T-helper 2 cell treated with Interferon-gamma antibody and Interleukin-4, amounts not matched to agents 100 ng/mL and 5 ng/mL, for 36 hours (primary cell): Measurements from ENCODE around the gene SLC39A8. TPM values are rescaled to one million over a fixed set of nuclear protein-coding genes. Genes with fewer than 3 reads are reported as not detected.

Experiments
- intact Hi-C: fragments of 100-400 bp; cut with micrococcal nuclease; formaldehyde crosslinking; loops from one replicate; pipeline ENCODE4 v1.15.1; 2023
- total RNA-seq: library from RNA; stranded (reverse); gene quantifications from 2 replicates; pipeline ENCODE4 v1.2.3, GENCODE V29; 2022

The SLC39A8 gene
- total RNA-seq, 1 donor from 2014 or later = 96.6 TPM

DNA sequence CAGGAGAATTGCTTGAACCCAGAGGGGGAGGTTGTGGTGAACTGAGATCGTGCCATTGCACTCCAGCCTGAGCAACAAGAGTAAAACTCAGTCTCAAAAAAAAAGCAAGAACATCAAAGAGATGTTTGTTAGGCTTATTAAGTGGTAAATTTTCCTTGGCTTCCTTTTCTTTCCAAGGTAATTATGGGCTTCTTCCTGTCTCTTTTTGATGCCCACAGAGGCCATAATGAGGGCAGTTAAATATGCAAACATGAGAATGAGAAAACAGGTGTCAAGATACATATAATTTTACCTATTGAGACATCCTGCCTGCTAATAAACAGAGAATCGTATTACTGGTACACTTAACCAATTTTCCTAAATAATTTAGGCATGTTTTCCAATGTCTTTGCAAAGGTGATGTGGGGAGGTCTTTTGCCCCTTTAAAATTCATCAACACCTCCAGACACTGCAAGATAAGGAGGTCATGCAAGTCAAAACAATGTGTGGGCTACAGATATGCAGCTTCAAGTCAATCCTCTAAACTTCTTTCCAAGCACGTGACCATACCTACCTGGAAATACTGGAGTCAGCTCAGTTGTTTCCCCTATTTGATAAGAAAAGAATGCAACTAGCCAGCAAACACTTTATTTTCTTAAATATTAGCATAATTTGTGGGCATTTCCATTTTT is 2.7 kb downstream of the SLC39A8 start:
- intact Hi-C loops = loop anchor here (10.0 kb wide), 1 partner anchor 242 kb away; no protein-coding TSS in a partner anchor

DNA sequence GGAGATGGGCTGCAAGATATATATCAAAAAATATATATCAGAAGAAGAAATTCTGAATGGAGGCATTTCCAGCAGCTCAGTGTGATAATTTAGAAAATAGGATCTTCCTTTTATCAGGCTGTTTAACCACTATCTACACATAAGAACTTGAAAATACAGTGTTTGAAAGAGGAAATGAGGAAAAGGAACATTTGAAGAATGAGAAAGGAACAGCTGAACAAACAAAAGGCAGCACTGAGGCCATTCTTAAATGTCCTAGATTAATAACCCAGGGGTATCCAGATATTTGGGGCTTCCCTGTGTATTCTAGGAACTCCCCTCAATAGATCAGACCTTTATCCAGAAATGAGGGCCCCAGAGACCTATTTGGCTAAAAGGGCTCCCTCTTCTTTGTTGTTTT is 4.1 kb downstream of the SLC39A8 start:
- intact Hi-C loops = loop anchor here (10.0 kb wide), 1 partner anchor 244 kb away; no protein-coding TSS in a partner anchor

DNA sequence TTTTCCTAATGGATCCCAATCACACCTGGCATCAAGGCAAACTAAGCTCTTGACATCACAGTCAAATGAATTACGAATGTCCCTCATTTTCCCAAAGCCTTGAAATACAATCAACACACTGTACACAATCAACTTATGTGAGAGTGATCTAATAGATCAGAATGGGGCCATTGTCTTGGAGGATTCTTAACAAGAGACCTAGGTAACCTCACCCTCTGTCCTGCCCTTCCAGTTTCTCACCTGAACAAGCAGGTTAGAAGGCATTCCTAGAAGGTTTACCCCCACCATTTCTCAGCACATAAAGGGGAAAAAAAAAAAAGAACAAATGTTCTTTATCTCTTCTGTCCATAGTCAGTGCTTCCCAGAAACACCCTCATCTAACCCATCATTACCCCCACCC is 6.3 kb downstream of the SLC39A8 start:
- intact Hi-C loops = no loop called here

DNA sequence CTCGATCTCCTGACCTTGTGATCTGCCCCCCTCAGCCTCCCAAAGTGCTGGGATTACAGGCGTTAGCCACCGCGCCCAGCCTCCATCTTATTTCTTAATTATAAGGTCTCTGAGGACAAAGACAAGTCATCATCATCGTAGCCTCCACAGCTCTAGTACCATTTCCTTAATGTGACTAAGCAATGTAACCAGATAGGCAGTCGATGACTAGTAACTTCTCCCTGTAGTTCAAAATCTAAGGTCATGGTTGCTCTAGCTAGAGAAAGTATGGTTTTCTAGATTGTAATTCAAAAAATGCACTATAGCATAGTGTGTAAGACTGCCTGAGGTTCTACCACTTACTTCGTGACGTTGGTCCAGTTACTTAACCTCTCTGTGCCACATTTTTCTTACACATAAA is 6.9 kb downstream of the SLC39A8 start:
- intact Hi-C loops = no loop called here

DNA sequence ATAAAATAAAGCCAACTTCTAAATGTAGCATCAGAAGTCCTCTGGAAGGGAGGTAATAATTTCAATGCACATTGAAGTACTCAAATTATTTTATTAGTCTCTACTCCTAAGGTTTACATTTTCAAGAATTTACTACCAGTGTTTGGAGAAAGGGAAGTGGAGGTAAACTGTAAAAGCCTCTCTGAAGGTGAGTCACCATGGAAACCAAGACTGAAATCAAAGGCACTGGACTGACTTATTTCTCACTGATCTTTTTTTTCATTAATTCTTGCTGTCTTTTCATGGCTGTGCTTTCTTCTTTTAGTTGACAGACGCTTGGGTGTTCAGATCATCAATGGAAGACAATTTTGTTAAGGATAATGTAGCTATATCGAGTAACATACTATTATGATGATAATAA is 9.7 kb downstream of the SLC39A8 start:
- intact Hi-C loops = no loop called here

DNA sequence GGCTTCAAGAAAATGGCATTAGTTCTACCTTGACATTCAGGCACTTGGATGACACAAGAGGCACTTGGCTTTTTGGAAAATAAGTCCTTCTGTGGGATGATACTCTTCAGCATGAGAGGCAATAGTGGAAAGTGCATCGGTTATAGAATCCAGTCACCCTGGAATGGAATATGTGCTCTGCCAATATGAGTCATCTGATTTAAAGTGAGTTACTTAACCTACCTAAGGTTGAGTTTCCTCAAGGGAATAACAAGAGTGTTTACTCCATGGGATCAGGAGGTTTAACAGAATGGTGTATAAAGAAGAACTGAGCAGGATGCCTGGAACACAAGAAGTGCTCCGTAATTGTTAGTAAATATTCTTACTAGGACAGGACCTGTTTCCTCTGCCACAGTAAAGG is 10.7 kb downstream of the SLC39A8 start:
- intact Hi-C loops = no loop called here

DNA sequence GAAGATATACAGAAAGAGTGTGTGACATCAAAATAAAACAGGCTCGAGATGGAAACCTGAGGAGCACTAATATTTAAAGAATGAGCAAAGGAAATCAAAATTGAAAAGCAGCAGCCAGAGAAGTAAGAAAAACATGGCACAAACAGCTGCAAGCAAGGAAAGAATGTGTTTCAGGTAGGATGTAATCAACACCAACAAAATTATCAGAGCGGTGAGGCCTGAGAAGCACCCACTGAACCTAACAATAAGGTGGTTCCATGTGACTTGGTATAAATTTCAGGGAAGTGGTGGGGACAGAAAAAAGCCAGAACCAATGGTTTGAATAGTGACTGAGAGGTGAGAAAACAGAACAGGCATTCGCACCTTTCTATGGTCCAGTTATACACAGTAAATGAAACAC is 11.5 kb downstream of the SLC39A8 start:
- intact Hi-C loops = no loop called here

DNA sequence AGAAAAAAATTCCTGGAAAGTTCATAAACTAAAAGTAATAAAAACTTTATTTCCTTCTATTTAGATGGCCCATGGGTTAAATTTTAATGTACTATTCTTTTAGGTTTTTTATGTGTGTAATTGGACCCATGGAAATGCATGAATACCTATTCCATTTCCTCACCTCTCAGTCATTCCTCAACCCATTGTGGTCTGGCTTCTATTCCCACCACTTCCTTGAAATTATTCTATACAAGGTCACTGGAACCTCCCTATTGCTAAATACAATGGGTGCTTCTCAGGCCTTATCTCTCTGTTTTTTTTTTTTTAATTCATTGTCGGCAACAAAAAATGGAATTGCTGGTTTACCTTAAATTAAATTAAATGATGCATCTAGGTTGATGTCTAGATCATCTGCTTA is 17.2 kb downstream of the SLC39A8 start:
- intact Hi-C loops = no loop called here

DNA sequence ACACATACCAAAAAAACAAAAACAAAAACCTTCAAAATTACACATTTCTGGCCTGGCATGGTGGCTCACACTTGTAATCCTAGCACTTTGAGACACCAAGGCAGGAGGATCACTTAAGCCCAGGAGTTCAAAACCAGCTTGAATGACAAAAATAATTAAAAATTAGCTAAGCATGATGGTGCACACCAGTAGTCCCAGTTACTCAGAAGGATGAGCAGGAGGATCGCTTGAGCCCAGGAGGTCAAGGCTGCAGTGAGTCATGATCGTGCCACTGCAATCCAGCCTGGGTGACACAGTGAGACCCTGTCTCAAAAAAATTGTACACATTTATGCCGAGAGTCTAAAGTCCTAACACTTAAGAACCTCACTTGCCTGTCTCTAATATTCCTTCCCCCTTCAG is 18.3 kb downstream of the SLC39A8 start:
- intact Hi-C loops = no loop called here

DNA sequence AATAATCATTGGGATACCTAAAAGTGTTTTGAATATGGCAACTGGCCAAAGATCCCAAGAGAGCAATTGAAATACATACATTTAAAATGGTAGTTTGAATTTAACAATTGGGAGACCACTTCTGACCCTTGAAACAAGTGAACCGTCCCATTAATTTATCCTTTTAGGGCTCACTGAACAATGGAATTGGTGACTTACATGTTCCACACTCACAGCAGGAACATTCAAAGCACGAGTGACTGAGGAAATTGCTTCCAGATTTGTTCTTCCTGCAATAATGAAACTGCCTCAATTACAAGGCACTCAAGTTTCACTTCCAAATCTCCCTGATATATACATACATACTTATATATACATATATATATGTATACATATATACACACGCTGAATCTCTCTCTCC is 20.6 kb downstream of the SLC39A8 start:
- intact Hi-C loops = no loop called here

DNA sequence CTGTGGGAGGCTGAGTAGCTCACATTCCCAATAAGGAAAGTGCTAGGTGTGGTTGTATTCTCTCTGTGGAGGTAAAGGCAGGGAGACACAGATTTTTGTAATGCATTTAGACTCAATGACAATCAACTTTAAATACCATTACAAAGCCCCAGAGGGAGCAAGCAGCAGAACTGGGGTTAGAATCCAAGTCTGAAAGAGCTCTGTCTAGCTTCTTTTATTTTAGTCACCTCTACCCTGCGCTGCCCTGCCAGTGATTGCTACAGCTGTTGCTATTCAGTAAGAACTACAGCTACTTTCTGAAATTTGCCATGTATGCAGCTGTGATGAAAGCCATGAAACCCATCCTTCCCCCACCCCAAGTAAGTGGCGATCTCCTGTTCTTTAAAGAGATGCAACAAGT is 22.5 kb downstream of the SLC39A8 start:
- intact Hi-C loops = no loop called here

DNA sequence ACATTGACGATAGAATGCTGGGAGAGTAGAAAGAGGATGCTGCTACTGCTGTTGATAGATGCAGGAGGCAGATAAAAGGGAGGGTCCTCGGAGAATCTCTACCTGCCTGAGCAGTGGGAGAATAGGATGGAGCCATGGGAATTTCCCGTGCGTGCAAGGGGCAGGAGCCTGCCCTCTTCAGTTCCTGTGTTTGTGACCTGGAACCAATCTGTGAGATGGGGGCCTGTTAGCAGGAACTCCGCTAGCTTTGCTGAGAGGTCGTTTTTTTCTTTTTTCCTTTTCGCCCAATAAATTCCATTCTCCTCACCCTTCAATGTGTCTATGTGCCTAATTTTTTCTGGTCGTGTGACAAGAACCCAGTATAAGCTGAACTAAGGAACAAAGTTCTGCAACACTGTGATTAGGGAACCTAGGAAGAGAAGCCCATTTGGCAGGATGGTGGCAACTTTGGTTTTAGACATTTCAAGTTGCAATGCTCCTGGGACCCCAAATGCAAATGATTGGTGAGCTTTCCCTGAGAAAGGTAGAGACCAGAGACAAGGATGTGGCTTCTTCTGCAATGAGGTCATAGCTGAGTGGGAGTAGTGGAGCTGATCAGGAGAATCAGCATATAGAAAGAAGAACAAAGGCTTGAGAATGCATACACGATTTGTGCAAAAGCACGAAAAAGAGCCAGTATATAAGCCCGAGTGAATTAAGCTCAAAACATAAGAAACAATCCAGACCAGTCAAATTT is 23.9 kb downstream of the SLC39A8 start:
- intact Hi-C loops = no loop called here

DNA sequence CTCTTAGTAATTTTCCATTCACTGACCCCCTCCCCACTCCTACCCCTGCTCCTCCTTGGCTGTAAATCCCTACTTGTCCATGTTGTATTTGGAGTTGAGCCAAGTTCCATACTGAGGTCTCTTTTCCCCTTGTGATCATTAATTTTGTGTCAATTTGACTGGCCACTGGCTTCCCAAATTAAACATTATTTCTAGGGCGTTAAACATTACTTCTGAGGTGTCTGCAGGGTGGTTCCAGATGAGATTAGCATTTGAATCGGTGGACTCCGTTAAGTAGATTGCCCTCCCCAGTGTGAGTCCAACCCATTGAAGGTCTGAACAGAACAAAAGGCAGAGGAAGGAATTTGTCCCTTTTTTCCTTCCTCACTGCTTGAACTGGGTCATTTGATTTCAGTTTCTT is 25.7 kb downstream of the SLC39A8 start:
- intact Hi-C loops = no loop called here

DNA sequence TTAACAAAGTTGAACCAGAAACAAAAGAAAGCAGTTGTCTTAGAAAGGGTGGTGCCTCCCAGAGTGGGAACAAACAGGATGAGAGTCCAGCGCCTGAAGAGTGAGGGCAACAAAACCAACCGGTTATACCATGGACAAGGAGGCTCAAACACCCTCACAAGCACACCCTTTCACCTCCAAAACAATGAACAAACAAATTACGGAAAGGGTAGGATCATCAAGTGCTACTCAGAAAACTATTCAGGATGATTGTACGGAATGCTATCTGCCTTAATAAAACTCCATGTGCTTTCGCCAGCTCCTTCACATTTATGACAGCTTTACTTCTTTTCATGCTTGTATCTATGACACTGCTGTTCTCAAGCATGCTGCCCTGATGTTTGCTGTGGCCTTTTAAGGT is 26.8 kb downstream of the SLC39A8 start:
- intact Hi-C loops = no loop called here

DNA sequence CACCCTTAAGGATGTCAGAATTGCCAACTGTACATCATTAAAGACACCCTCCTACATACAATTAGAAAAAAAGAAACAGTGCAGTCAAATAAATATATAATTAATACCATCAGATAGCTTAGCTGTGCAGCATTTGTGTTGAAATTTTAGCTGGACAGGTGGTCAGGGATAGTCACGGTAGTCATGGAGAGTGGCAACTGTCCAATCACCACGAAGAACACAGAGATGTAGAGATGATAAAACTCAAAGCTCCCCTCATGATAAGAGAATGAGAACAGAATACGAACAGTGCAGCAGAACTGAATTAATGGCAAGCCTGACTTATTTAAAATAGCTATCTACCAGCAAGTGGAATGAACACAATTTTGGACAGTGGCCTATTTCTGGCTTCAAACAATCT is 27.2 kb downstream of the SLC39A8 start:
- intact Hi-C loops = no loop called here

DNA sequence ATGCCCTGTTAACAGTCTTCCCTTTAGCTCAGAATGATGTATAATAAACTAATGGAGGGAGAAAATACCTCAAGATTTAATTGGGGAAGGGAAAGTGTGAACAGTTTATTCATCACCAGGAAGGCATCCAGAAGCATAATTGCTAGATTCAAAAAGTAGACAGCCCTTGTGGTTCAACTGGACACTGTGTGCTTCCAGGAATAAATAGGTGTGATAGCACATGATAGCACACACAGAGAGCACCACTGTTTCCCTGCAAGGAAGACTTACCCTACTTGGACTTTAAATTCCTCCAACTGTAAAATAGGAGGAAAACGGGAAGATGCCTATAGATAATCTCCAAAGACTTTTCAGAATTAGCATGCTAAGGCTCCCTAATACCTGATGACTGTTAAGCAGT is 27.8 kb downstream of the SLC39A8 start:
- intact Hi-C loops = no loop called here

DNA sequence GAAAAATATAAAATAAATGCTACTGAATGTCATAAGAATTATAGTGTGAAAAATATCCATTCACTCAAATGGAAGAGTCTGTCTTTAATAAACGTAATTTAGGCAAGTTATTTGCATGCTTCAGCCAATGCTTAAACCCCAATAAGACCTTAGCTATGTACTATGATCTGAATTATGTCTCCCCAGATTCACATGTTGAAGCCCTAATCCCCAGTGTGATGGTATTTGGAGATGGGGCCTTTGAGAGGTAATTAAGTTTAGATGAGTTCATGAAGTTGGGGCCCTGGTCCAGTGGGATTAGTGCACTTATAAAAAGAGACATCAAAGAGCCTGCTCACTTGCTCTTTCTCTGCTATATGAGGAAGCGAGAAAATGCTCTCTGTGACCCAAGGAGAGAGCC is 28.7 kb downstream of the SLC39A8 start:
- intact Hi-C loops = no loop called here

DNA sequence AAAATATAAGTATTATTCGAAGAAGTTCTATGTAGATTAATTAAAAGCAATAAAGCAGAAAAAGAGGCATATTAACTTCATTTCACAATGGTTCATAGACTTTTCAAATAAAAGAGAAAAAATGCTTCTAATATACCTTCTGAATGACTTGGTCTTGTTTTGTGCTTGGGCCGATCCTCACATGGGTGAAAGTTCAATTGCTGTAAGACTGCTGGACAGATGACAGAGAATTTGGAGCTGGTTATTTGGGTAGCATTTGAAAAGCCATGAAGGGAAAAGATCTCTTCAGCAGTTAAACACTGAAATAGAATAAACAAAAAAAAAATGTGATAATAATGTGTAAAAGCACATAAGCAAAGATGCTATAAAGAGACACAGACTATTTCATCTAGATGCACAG is 29.8 kb downstream of the SLC39A8 start:
- intact Hi-C loops = no loop called here

DNA sequence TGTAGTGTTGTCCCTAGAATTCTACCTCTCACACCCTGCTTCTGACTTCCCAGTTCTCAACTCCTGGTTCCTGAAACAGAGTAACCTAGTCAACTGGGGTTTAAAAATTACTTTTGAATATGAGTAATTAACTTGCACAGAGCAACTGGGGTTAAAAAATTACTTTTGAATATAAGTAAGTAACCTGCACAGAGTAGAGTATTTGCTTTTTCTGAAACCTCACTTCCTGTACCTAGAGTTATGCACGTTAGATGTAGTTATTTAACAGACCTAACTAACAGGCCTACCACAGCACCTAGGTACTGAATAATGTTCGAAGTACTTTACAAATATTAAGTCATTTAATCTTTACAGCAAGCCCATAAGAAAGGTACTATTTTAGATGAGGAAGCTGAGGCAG is 32.9 kb downstream of the SLC39A8 start:
- intact Hi-C loops = no loop called here

DNA sequence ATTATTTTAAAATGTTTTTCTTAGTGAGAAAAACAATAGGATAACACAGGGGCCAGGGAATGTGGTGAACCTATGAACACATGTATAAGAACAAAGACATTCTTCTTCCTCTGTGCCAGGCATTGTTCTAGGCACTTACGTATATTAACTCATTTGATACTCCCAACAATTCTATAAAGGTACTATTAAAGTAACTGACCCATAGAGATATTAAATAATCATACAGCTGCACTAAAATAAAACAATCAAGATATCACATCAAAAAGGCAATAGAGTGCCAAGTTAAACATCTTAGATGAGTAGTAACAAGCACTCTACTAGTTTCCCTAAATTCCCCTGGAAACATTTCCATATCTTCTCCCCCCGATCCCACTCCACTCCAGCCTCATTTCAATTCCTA is 33.4 kb downstream of the SLC39A8 start:
- intact Hi-C loops = no loop called here

DNA sequence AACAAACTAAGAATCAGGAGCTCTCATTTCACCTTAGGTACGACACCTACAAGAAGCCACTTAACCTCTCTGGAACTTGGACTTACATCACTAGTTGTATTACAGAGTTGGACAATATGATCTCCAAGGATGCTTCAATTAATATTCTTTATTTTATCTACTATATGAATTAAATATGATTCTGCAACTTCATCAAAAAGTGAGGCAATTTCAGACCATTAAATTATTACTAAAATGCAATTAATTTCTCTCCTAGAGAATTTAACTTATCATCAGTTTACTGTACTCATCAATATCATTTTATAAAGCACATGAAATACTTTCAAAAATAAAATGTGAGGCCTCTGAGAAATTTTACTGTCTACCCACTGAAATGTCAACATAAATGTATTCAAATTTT is 33.9 kb downstream of the SLC39A8 start:
- intact Hi-C loops = no loop called here

DNA sequence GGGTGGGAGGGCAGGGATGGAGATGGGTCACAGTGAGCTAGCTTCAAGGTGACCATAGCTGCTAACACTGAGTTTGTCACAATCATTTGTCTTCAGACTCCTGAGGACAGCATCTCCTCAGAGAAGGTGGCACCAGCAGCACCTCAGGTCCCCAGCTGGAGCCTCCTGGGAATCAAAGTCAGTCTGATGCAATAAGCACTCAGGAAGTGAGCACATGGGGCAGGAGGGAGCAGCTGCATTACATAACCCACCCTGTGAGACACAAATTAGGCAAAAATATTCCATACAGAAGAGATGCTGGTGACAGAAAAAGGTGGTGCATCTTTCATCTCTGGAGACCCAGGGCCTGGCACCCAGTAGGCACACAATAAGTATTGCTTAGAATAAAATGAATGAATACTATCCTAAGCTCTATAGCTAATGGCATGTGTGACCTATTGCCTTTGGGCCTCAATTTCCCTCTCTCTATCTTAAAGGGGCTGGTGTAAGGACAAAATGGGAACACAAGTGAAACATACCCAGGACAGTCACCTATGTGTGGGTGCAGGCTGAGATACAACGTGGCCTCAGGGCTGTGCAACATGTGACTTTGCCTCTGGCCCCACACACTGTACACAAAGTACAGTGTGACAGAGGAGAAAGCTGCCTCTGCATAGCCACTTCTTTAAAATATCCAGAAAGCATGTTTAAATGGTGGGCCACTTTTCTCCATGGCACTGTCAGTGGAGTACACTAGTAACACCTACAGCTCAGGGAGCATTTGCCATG is 37.1 kb downstream of the SLC39A8 start:
- intact Hi-C loops = no loop called here
